A673 (cell line): ENCODE data around the gene ERI3.

ENCODE experiments used
- CTCF ChIP-seq: fragments of 300-800, 200-600 bp; sonication (generic); conservative IDR thresholded peaks from 2 replicates; pipeline ENCODE4 v1.5.1; 2017; ENCODE audit warnings: low read depth, mild to moderate bottlenecking, antibody characterized with exemption, low read length, moderate library complexity, mixed read lengths
- EZH2 ChIP-seq: fragments of 200-600 bp; sonication (generic); IDR thresholded peaks from 2 replicates; pipeline ENCODE4 v1.6.1; 2017; ENCODE audit warnings: borderline replicate concordance, low read depth, mild to moderate bottlenecking, mixed read lengths, antibody characterized with exemption, low read length; ENCODE audit not compliant: poor library complexity, severe bottlenecking

GRCh38 chr1:44200336-44200735, 154.7 kb downstream of the ERI3 start:
- no peak for TF ChIP-seq CTCF
- no peak for TF ChIP-seq EZH2
